ENCODE data around the gene POGLUT3.

POGLUT3 gene, protein sequence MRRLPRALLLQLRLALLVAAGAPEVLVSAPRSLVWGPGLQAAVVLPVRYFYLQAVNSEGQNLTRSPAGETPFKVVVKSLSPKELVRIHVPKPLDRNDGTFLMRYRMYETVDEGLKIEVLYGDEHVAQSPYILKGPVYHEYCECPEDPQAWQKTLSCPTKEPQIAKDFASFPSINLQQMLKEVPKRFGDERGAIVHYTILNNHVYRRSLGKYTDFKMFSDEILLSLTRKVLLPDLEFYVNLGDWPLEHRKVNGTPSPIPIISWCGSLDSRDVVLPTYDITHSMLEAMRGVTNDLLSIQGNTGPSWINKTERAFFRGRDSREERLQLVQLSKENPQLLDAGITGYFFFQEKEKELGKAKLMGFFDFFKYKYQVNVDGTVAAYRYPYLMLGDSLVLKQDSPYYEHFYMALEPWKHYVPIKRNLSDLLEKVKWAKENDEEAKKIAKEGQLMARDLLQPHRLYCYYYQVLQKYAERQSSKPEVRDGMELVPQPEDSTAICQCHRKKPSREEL

DNA sequence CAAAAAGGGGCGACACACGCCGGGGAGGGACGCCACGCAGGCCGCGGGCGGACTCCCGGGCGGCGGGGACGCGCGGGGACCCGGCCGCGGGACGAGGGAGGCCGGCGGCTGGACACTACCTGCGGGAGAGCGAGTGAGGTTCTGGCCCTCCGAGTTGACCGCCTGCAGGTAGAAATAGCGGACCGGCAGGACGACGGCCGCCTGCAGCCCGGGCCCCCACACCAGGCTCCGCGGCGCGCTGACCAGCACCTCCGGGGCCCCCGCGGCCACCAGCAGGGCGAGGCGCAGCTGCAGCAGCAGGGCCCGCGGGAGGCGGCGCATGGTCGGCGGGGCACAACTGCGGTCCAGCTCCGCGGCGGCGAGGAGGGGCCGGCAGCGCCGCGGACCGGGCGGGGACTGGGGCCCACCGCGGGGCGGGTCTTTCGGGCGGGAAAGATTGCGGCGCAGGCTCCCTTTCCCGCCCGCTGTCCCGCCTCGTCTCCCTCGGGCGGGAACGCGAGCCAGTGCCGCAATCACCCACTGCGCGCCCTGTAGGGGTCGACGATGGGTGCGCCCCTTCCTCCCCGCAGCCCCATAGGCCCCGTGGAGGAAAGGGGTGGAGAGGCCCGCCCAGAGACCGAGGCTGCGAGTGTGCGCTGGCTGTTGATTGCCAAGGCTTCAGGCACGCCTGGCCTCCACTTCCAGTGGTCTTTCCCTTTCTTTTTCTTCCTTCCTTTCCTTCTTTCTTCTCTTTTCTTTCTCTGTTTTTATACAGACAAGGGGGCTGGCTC lies at the start of gene POGLUT3:
POGLUT3 (minus strand) TSS at position 339 of the 770 bp plus-strand sequence; CDS start at position 321, 18 bp downstream.
- peak; percentile 58 for DNase-seq (ENCODE audit: low spot score)

DNA sequence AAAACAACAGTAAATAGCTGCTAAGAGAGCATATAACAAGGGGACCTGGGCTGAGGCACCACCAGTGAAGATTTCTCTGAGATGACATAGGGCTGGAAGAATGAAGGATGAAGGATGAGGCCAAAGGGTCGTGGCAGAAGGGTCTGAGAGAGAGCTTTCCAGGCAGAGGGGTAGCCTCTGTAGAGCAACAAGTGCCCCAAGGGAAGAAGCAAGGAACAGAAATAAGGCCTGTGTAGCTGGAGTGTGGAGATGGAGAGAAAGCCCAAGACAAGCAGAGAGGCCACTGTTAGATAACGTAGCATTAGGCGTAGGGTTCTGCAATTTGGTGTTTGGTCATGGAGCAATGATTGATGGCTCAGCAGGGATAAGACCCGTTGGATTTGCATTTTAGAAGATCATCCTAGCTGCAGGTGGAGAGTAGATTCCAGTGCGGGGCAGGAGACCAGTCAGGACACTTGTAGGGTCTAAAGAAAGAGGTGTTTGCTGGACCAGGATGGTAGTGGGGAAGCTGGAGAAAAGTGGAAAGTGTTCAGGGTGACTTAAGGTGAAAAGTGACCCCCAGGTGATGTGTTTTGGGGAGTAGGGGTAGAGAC lies 47.8 kb upstream of the POGLUT3 start:
- no peak for DNase-seq (ENCODE audit: low spot score)

DNA sequence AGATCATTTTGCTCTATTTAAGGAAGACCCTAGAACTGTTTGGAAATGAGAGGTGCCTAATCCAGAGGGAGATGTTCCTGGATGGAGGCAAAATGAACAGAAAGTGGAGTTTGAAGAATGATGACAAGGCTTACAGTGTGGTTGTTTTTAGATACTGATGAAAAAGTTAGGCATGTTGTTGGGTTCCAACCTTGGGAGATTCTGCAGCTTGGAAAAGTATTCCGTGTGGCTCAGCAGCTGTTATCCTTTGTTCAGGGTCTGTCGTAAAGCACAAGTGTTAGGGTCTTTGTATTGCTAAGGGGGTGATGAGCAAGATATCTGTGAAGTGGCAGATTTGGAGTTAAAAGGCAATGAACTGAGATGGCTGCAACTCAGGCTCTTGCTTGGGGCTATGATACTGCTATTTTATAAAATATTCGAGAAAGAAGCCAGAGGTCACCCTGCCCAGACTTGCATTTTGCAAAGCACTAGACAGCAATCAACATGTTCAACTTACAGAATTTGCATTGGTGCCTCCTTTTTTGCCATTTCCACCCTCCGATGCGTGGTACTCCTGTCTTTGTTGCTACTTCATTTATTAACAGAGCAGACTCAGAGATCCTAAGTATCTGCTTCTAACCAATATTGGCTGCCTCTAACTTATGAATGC lies 45.3 kb upstream of the POGLUT3 start:
- no peak for DNase-seq (ENCODE audit: low spot score)

DNA sequence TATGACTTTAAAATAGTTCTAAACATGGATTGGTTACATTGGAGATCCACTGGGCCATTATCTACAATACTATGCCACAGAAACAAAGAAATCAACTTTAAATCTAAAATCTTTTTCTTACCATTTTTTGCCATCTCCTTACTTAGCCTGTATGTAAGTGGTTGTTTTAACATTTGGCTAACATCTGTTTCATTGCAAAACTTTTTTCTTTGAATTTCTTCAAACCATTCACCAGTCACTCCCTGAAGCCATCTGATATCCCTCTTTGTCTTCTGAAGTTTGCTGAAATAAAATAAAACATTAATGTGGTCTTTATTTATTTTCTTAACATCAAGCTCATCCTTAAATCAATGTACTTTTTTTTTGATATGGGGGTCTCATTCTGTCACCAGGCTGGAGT lies 43.3 kb upstream of the POGLUT3 start:
- no peak for DNase-seq (ENCODE audit: low spot score)

DNA sequence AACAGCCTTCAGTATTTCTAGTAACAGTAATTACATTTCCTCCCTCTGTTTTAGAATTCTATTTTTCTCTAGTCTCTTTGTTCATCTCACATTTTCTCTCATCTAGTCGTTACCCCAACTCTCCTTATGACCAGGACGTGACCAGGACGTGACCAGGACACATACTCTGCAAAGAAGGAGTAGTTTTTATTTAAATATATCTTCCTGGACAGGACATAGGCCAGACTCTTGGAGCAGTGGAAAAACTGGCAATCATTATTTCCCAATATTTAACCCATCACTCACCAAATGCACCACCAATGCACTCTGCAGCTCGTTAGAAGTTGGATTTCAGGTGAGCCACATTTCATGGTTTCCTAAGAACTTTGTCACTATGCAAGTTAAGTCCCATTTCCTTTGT lies 40.3 kb upstream of the POGLUT3 start:
- no peak for DNase-seq (ENCODE audit: low spot score)

DNA sequence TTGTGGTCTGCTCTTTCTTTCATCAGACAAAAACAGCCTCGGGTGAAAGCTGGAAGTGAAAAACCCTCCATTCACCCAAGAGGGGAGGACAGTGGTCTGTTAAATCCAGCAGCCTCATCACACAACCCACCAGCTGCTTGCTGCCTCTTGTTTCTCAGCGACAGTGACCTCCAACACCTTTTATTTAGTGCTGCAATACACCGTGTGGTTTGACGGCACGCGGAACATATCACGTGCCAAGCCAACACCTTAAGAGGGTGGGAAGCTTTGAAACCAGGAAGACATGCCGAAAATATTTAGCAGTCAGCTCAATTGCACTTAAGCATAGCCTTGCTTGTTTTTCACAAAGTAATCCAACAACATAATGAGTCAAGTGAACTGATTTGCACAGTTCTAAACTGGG lies 39.8 kb upstream of the POGLUT3 start:
- no peak for DNase-seq (ENCODE audit: low spot score)

DNA sequence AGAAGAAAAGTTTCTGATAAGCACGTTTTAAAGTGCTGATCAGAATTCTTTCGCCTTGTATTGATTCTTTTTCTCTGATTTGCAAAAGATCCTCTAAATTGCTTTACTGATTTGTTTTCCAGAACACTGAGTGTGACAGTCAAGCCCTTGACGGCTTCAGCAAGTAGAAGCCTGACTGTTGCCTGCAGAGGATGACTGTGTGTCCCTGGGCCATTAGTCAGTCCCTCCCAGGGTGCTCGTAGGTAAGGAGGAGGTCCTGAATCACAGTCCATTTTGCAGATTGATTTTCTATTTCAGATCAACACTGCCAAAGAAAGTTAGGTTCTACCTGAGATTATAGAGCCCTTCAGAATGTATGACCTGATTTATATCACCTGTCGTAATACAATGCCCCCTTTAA lies 38.6 kb upstream of the POGLUT3 start:
- no peak for DNase-seq (ENCODE audit: low spot score)

DNA sequence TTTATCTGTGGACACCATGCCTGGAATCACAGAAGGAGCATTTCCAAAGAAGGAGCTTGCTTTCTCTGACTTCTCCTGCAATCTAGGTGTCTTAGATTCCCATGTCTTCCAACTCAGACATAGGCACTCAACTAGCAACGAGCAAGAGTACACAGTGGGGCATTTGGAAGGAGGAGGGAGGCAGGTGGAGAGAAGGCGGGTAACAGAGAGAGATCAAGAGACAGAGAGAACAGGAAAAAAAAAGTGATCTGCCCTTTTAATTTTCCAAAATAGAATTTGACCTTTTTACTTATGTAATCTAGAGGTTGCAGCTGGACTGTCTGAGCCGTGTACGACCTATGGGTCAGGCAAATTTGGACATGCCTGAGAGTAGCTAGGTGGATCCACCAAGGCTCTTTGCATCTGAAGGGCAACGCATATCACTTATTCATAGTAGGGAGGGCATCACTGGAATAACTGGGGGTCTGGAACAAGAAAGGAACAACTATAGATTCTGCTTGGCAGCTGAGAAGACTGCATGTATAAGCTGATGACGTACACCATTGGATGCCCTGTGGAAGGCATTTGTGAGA lies 37.3 kb upstream of the POGLUT3 start:
- no peak for DNase-seq (ENCODE audit: low spot score)

DNA sequence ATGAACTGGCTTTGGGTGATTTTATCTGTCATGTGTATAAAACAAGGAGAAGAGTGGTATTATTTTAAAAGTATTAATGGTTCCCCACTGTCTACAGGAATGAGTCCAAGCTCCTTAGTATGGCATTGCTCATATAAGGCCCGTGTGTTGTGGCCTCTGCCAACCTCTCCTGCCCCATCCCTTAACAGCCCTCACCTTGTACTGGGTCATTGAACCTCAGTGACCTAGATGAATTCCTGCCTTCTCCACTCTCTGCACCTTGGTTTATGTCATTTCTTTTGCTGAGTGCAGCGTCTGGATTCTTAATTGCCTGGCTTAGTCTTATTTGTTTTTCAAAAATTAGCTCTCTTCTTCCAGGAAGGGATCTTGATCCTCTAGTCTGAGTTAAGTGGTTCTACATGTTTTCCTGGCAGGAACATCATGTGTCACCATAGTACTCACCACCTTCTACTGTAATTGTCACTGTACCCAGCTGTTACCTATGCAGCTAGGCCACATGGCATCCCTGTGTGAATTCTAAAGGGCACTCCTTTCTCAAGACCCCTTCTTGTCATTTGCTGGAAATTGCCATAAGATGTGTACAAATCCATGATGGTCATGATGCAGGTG lies 36.2 kb upstream of the POGLUT3 start:
- no peak for DNase-seq (ENCODE audit: low spot score)

DNA sequence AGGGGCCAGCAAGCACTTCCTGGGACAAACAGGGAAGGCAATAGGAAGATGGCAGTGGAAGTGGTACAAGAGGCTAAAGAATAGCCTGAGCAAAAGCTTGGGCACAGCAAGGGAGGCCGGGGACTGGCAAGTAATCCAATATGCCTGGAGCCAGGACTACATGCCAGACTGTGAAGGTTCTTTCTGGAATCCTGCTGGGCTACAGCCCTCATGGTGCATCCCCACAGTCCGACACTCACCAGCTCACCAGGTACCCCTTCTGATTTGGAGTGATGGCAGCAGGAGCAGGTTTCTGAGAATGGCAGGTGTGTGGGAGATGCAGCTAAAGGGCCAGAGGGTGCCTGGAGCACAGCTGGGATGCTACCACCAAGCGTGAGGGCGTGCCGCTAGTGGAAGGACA lies 32.2 kb upstream of the POGLUT3 start:
- DNase-seq (ENCODE audit: low spot score): no peak

DNA sequence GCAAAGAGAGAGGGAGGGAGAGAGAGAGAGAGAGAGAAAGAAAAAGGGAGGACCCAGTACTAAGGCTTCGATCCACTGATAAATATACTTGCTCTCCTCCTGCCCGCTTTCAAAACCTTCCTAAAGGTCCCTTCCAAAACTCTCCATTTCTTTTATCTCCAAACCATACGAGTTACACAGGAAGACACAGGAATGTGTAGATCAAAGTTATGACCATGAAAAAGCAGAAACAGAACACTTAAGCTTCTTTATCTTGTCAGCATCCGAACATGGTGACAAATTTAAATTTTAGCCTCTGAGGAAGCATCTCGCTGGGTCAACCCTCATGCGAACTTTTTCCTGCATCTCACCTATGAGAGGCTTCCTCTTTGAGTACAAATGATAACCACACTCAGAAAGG lies 29.2 kb upstream of the POGLUT3 start:
- no peak for DNase-seq (ENCODE audit: low spot score)

DNA sequence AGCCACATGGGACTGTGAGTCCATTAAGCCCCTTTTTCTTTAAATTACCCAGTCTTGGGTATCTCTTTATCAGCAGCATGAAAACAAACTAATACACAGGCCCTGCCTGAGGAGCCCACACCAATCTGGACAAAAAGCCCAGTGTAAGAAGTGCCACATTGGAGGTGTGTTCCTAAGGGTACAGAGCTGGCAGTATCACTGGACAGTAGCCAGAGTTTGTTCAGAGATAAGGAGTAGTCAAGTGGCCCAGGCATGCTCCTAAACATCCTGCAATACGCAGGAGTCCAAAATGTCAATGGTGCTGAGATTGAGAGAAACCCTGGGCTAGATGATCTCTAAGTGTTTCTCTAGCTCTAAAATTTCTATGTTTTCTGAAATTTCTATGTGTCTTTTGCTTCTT lies 27.0 kb upstream of the POGLUT3 start:
- DNase-seq (ENCODE audit: low spot score): no peak

DNA sequence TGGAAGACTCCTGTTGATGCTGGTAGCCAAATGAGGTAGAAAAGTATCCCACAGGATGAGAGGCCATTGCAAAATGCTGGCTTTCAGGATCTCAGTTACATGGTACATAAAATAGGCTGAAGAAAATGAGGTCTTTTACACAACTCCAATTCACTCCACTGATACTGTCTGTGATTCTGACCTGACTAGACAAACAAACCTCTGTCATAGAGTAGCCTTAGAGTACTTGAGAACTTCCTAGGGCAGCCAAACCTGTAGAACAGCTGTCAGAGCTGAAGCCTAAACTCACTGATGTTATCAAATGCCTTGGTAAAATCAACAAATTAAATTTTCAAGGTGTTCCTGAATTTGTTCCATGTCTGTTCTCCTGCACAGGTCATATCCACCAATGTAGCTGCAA lies 26.2 kb upstream of the POGLUT3 start:
- DNase-seq (ENCODE audit: low spot score): no peak

DNA sequence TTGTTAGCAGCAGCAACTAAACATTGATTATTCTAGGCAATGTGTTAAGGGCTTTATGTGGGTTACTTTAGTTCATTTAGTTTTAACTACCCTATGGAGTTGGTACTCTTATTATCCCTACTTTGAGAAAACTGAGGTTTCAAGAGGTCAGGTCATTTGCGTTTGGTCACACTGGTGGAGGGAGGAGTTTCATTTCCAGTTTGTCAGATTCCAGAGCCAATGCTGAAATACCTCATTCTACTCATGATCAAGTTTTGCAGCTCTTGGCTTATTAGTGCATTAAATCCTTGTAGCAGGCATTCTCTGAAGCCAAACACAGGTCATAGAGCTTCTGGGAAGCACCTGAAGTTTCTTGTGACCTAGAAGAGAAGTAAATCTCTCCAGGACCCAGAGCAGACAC lies 24.1 kb upstream of the POGLUT3 start:
- DNase-seq (ENCODE audit: low spot score): no peak

DNA sequence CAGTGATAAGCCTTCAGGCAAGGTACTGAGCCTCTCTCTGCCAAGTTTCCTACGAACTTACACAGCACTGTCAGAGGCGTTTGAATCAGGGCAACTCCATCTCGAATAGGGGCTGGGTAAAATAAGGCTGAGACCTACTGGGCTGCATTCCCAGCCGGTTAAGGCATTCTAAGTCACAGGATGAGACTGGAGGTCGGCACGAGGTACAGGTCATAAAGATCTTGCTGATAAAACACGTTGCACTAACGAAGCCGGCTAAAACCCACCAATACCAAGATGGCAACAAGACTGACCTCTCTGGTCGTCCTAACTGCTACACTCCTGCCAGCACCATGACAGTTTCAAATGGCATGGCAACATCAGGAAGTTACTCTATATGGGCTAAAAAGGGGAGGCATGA lies 20.4 kb upstream of the POGLUT3 start:
- DNase-seq (ENCODE audit: low spot score): no peak

DNA sequence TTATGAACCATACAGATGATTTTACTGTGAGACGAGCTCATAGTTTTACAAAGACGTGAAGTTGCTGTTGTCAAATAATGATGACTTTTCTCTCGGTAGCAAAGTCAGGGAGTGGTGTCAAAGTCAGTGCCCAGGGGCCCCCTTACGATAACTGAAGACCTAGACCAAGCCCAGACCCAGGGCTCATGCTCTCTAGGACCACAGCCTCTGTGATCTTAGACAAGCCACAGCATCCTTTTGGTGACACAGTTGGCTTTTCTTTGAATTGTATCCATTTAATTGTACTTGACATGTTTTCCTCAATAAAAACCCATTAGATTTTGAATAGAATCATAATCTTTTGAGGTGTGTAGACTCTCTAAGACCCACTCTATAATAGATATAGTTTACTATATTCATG lies 17.9 kb upstream of the POGLUT3 start:
- no peak for DNase-seq (ENCODE audit: low spot score)

DNA sequence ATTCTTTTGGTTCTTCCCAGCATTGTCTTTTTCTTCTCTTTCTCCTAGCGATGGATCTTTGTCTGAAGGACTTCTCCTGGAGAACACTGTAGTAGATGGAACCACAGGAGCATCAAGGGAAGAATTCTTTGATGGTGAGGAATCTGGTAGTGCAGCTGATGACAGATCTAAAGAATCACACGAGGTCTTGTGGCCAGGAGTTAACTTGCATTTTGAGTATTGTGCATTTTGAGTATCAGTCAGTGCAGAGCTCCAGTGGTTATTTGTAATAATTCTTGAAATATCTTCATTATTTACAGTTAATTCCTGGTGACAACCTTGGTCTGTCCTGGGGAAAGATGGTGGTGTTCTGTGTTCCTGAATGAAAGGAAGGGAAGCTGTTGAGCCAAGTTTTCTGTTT lies 14.5 kb upstream of the POGLUT3 start:
- DNase-seq (ENCODE audit: low spot score): no peak

DNA sequence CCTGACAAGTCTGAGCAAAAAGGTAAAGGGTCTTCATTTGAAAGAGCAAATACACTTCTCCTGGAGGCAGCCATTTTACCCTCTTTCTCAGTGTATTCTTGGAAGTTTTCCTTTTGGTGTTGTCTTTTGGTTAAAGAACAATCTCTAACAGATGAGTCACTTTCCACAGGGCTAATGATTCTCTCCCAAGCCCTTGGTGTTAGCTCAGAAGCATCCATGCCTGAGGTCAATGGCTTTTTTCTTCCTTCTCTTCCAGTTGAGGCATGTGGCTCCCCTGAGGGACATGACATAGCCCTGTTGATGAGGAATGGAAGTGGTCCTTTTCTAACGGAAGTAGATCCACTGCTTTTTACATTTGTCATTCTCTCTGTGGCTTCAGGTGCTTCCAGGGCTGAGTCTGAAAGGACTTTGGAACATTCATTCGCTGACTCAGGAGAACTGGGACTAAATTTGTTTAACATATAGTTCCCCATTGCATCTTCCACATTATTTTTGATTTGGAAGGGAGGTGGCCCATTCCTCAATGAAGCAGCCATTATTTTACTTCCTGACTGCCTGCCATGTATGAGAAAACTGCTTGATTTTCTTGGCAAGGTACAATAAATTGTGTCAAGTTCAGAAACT lies 13.8 kb upstream of the POGLUT3 start:
- DNase-seq (ENCODE audit: low spot score): no peak

DNA sequence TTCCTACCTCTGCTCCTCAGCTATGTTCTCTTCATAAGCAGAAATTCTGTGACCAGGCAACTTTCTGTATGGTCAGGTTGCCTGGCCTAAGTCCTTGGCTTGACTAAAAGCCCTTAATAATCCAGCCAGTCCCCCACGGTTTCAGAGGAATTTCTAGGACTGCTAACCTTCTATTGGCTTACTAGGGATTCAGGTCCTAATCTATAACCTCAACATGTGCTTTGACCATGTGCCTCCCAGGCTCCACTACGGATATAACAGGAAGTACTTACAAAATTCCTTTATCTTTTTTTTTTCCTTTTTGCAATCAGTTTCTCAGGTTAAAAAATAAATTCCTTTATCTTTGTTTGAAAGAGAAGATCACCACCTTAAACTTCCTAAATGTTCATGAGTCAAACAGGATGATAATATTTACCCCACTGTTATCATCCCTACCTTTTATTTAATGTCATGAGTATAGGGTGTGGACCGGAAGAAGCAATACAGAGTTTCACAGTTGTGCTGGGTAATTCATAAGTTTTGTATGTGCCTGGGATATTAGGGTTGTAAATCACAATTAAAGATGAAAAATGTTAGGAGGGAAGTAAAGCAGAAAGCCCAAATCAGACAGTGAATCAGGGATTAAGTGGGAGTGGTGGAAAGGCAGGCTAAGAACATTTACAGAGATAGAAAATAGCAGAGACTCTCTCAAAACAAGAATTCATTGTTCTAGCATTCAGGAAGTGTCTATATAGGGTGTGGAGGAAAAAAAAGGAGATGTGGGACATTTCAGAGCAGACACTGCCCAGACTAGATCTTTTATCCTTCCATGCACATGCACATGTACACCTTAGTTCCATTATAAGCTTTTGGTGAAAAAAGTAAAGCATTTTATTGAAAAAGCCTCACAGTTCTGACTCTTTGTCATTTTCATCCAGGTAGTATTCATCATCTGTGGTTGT lies 10.7 kb upstream of the POGLUT3 start:
- no peak for DNase-seq (ENCODE audit: low spot score)

DNA sequence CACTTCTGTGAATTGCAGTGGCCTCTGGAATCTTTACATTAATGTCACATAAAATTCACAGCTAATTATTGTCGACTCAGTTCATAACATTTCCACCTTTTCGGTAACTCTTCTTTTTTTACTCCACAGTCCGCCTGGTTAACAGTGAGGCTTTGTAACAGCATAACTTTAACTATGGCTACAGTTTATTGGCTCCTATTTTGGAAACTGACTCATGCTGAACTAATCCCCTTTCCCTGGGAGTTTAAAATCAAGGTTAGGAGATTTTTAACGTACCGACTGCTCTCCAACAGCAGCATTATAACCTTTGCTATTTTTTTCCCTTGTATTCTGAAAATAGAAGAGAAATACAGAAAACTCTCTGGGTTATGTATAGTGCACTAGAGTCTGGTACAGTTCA lies 3.2 kb upstream of the POGLUT3 start:
- DNase-seq (ENCODE audit: low spot score): no peak

All from germinal center (tissue), 1 donor.